ENCODE data around the gene HECTD1. TPM values are rescaled to one million over a fixed set of nuclear protein-coding genes. Genes with fewer than 3 reads are reported as not detected.

HECTD1 gene
- total RNA-seq, 1 experiment from 2014 or later, result 88.5 TPM

GRCh38 chr14:31252865-31253264, 45.3 kb upstream of the HECTD1 start:
- CTCF ChIA-PET, result interaction anchor here (0.6 to 0.8 kb wide), 2 partner anchors 34 to 48 kb away, joined by 3 read pairs; no protein-coding TSS in a partner anchor
- H3K27ac Mint-ChIP-seq, result no peak overlapping the region

More at GRCh38 chr14:31252865-31253264, 45.3 kb upstream of the HECTD1 start:
- DNase-seq (ENCODE audit: low spot score) (no peak), ATAC-seq (no peak)
- Mint-ChIP-seq H3K4me3 (no peak overlapping the region), H3K36me3 (no peaks in the 10 kb centered on the region), H3K27me3 (ENCODE audit: low read depth) (no peaks in the 10 kb centered on the region), H3K4me1 (no peaks in the 10 kb centered on the region), H3K9me3 (peaks cover 8% of the 10 kb centered on the region)
- POLR2A ChIA-PET, result no interaction called here
- TF ChIP-seq CTCF (IDR thresholded peaks at IDR 0.05) (no peak), ATF3 (CRISPR knock-in tag; conservative IDR thresholded peaks at IDR 0.05) (no peak), ARID4B (CRISPR knock-in tag; IDR thresholded peaks at IDR 0.05; ENCODE audit: borderline replicate concordance) (no peak), ESRRA (CRISPR knock-in tag; IDR thresholded peaks at IDR 0.05; ENCODE audit: borderline replicate concordance) (no peak), MYBL2 (CRISPR knock-in tag; IDR thresholded peaks at IDR 0.05) (no peak), FOXJ3 (CRISPR knock-in tag; IDR thresholded peaks at IDR 0.05; ENCODE audit: borderline replicate concordance) (no peak), ZNF416 (CRISPR knock-in tag; IDR thresholded peaks at IDR 0.05) (no peak), RORB (CRISPR knock-in tag; IDR thresholded peaks at IDR 0.05) (no peak), PRDM15 (CRISPR knock-in tag; IDR thresholded peaks at IDR 0.05) (no peak), ETV6 (CRISPR knock-in tag; IDR thresholded peaks at IDR 0.05) (no peak)

Measured in WTC11 (cell line).